CD4-positive, alpha-beta T cell (primary cell): ENCODE measurements around the gene PIK3IP1. TPM values are rescaled to one million over a fixed set of nuclear protein-coding genes. Genes with fewer than 3 reads are reported as not detected.

Experiments
- ATAC-seq: fragments of 200-7000 bp; cut with Tn5 transposase; one replicate; pipeline ENCODE4 v1.10.0; 2022; ENCODE audit warnings: mild to moderate bottlenecking; ENCODE audit not compliant: poor library complexity
- CTCF ChIA-PET: fragments of 350-600 bp; sonication (Branson Sonifier 250); formaldehyde crosslinking; loops from one replicate; lab custom pipeline; 2021; ENCODE audit warnings: antibody characterized with exemption, inconsistent platforms; lab: Charles Lee
- POLR2A ChIA-PET: fragments of 350-600 bp; sonication (Branson Sonifier 250); formaldehyde crosslinking; loops from one replicate; lab custom pipeline; 2021; ENCODE audit warnings: antibody characterized with exemption, inconsistent platforms; lab: Charles Lee
- DNase-seq, 14 experiments: peaks; one replicate each; pipeline ENCODE4 v3.0.0-alpha.2; 2013 to 2020; ENCODE audit warnings: mixed read lengths in 2 of 14
- H3K27ac ChIP-seq, 2 donors: one replicate each; pipeline versions ENCODE4 v1.5.1 to v1.7.0; 2013; ENCODE audit warnings: low read length in 2 of 2, low read depth in 1 of 2, mild to moderate bottlenecking in 1 of 2
- H3K27me3 ChIP-seq, 2 experiments: 1 replicate in 1 of 2; 2 replicates in 1 of 2; pipeline versions ENCODE4 v1.6.1 to v1.7.0; 2013; ENCODE audit warnings: low read length in 2 of 2, control low read depth in 1 of 2, mild to moderate bottlenecking in 1 of 2, moderate library complexity in 1 of 2; ENCODE audit not compliant: insufficient read depth in 2 of 2, control insufficient read depth in 1 of 2
- H3K36me3 ChIP-seq: one replicate; pipeline ENCODE4 v1.6.1; 2013; ENCODE audit warnings: low read length, control low read depth; ENCODE audit not compliant: insufficient read depth
- H3K4me1 ChIP-seq: one replicate; pipeline ENCODE4 v1.6.1; 2013; ENCODE audit warnings: low read length, control low read depth; ENCODE audit not compliant: insufficient read depth
- H3K4me3 ChIP-seq: one replicate; pipeline ENCODE4 v1.5.1; 2013; ENCODE audit warnings: mild to moderate bottlenecking, low read length, moderate library complexity
- H3K9me3 ChIP-seq, 2 experiments: 1 replicate in 1 of 2; 2 replicates in 1 of 2; pipeline versions ENCODE4 v1.6.1 to v1.7.0; 2013; ENCODE audit warnings: low read length in 2 of 2, mild to moderate bottlenecking in 2 of 2, control low read depth in 1 of 2, moderate library complexity in 1 of 2; ENCODE audit not compliant: control insufficient read depth in 1 of 2, insufficient read depth in 1 of 2
- H3K27ac Mint-ChIP-seq: one replicate; pipeline ENCODE4 v1.8.0; 2020; ENCODE audit warnings: mixed read lengths
- H3K27me3 Mint-ChIP-seq: one replicate; pipeline ENCODE4 v1.8.0; 2021; ENCODE audit warnings: mixed read lengths
- H3K36me3 Mint-ChIP-seq: one replicate; pipeline ENCODE4 v1.8.0; 2021; ENCODE audit warnings: low read depth, mixed read lengths
- H3K4me1 Mint-ChIP-seq: one replicate; pipeline ENCODE4 v1.8.0; 2021; ENCODE audit warnings: low read depth, mixed read lengths
- H3K4me3 Mint-ChIP-seq: one replicate; pipeline ENCODE4 v1.8.0; 2020; ENCODE audit warnings: mild to moderate bottlenecking, mixed read lengths
- H3K9me3 Mint-ChIP-seq: one replicate; pipeline ENCODE4 v1.8.0; 2020; ENCODE audit warnings: mixed read lengths
- CTCF ChIP-seq: fragments of 200-600 bp; IDR thresholded peaks from one replicate; pipeline ENCODE4 v1.8.0; 2022; ENCODE audit warnings: antibody characterized with exemption, mild to moderate bottlenecking
- intact Hi-C, 2 experiments: fragments of 100-400 bp; cut with DNase I in 1 of 2; cut with micrococcal nuclease in 1 of 2; formaldehyde crosslinking; loops; one replicate each; pipeline versions ENCODE4 v1.15.1 to v1.9.0; 2023 to 2025; cut with DNase I, micrococcal nuclease
- total RNA-seq, 174 experiments: library from RNA in 2 of 174; stranded (reverse) in 2 of 174; gene quantifications; one replicate each; pipeline ENCODE4 v1.2.3 and lab custom pipeline; 2021 to 2026

Gene PIK3IP1
- total RNA-seq, 2 experiments from 2014 or later = 1,063 to 1,072 TPM

DNA sequence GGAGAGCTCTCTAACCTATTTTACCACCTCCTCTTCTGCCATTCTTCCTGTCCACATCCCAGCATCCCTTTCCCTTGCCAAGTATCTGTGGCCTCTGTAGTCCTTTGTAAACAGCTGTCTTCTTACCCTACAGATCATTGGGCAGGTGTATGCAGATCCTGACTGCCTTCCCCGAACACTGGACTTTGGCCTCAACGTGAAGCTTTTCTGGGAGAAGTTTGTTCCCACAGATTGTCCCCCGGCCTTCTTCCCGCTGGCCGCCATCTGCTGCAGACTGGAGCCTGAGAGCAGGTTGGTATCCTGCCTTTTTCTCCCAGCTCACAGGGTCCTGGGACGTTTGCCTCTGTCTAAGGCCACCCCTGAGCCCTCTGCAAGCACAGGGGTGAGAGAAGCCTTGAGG lies 17.3 kb downstream of the PIK3IP1 start:
- POLR2A ChIA-PET = interaction anchor here (0.9 to 20.9 kb wide), 5 partner anchors 7 to 71 kb away, joined by 3 to 1064 read pairs (median 3); partner anchors contain the start of genes PATZ1 and PIK3IP1
- Histone ChIP-seq H3K9me3 (no peaks in the 10 kb centered on the region), H3K36me3 (peaks cover 55% of the 10 kb centered on the region), H3K27ac (peak overlapping the region; percentile 33 to 46), H3K27me3 (no peaks in the 10 kb centered on the region), H3K4me3 (no peak overlapping the region), H3K4me1 (peaks cover 82% of the 10 kb centered on the region)
- CTCF ChIA-PET = no interaction called here
- H3K4me3 Mint-ChIP-seq = peak overlapping the region; percentile 39
- DNase-seq (peak in 1 of 14 experiments; percentile 4), ATAC-seq (no peak)
- H3K27ac Mint-ChIP-seq = peak overlapping the region; percentile 88
- intact Hi-C loops = loop anchor here in 1 of 2 experiments (10.0 kb wide), 1 partner anchor 190 kb away; the partner anchor contains the start of gene SMTN
- H3K36me3 Mint-ChIP-seq = peaks cover 74% of the 10 kb centered on the region
- no peak for TF ChIP-seq CTCF
- H3K27me3 Mint-ChIP-seq = no peaks in the 10 kb centered on the region
- H3K9me3 Mint-ChIP-seq = no peaks in the 10 kb centered on the region
- peaks cover 87% of the 10 kb centered on the region for H3K4me1 Mint-ChIP-seq

- H3K4me3 Mint-ChIP-seq = no peak overlapping the region
- DNase-seq (peak in 1 of 14 experiments; percentile 12), ATAC-seq (no peak)
- H3K9me3 Mint-ChIP-seq = no peaks in the 10 kb centered on the region
- H3K4me1 Mint-ChIP-seq = peaks cover 82% of the 10 kb centered on the region
- H3K27ac Mint-ChIP-seq = peak overlapping the region; percentile 88
- H3K9me3 ChIP-seq = no peaks in the 10 kb centered on the region
- H3K27me3 Mint-ChIP-seq = no peaks in the 10 kb centered on the region
- no peak overlapping the region for H3K27ac ChIP-seq
- CTCF ChIA-PET = interaction anchor here (1.7 to 2.4 kb wide), 5 partner anchors 16 to 62 kb away, joined by 5 to 20 read pairs (median 15); partner anchors contain the start of gene LIMK2
- no peak for TF ChIP-seq CTCF
- H3K4me1 ChIP-seq = peaks cover 74% of the 10 kb centered on the region
- intact Hi-C loops = loop anchor here (5.0 to 10.0 kb wide), 4 partner anchors 38 to 189 kb away; partner anchors contain the start of genes LIMK2 (in 1 of the 2) and SMTN (in 1 of the 2)
- H3K4me3 ChIP-seq = no peak overlapping the region
- H3K27me3 ChIP-seq = no peaks in the 10 kb centered on the region
- POLR2A ChIA-PET = interaction anchor here (1.4 to 20.9 kb wide), 4 partner anchors 8 to 305 kb away, joined by 4 to 1064 read pairs (median 86); partner anchors contain the start of genes MORC2, PIK3IP1 and TUG1
- H3K36me3 ChIP-seq = peaks cover 47% of the 10 kb centered on the region
- peaks cover 69% of the 10 kb centered on the region for H3K36me3 Mint-ChIP-seq
Observed at GRCh38 chr22:31274017-31274416, 18.3 kb downstream of the PIK3IP1 start.

GRCh38 chr22:31272522-31273446 lies 19.5 kb downstream of the PIK3IP1 start:
- Mint-ChIP-seq H3K9me3 (no peaks in the 10 kb centered on the region), H3K27me3 (no peaks in the 10 kb centered on the region), H3K36me3 (peaks cover 69% of the 10 kb centered on the region), H3K4me1 (peaks cover 74% of the 10 kb centered on the region), H3K4me3 (peak overlapping the region; percentile 45), H3K27ac (peak overlapping the region; percentile 88)
- H3K27ac ChIP-seq = peak overlapping the region in 1 of 2 donors; percentile 3
- CTCF ChIA-PET = interaction anchor here (0.5 to 2.4 kb wide), 21 partner anchors 9 to 113 kb away, joined by 3 to 20 read pairs (median 4); partner anchors contain the start of genes LIMK2, PIK3IP1 and RNF185
- no peaks in the 10 kb centered on the region for H3K27me3 ChIP-seq
- intact Hi-C loops = loop anchor here (2.0 to 10.0 kb wide), 6 partner anchors 20 to 188 kb away; partner anchors contain the start of genes LIMK2 (in 2 of the 2), PIK3IP1 (in 1 of the 2) and SMTN (in 1 of the 2)
- peak in 9 of 14 experiments; percentile 38 to 79 (median 57) for DNase-seq
- H3K9me3 ChIP-seq = no peaks in the 10 kb centered on the region
- H3K36me3 ChIP-seq = peaks cover 51% of the 10 kb centered on the region
- ATAC-seq = peak; percentile 70
- POLR2A ChIA-PET = interaction anchor here (0.6 to 20.9 kb wide), 8 partner anchors 9 to 361 kb away, joined by 3 to 1064 read pairs (median 4); partner anchors contain the start of genes MORC2, PIK3IP1, RNF185 and TUG1
- H3K4me1 ChIP-seq = peaks cover 62% of the 10 kb centered on the region
- TF ChIP-seq CTCF = peak; percentile 78
- no peak overlapping the region for H3K4me3 ChIP-seq
